ENCODE measurements around the gene GOLGA8H.
"Not testable (repeated sequence)": the region's sequence is repeated elsewhere in the genome, so short reads cannot be mapped to it uniquely, and the experiment has no call there.

Gene GOLGA8H

GRCh38 chr15:30603796-30604195, at the start of gene GOLGA8H:
Gene GOLGA8H (plus strand): TSS chr15:30604028. CDS start chr15:30604126, 98 bp downstream.
- not testable (repeated sequence) for DNase-seq (ENCODE audit: low read depth in 2 of 2)

- DNase-seq (ENCODE audit: low read depth in 2 of 2), result not testable (repeated sequence)
These were observed 36.9 kb upstream of the GOLGA8H start for GRCh38 chr15:30566949-30567348.

GRCh38 chr15:30573012-30573491, 30.8 kb upstream of the GOLGA8H start:
- not testable (repeated sequence) for DNase-seq (ENCODE audit: low read depth in 2 of 2)

GRCh38 chr15:30579394-30579970, 24.3 kb upstream of the GOLGA8H start:
- DNase-seq (ENCODE audit: low read depth in 2 of 2), result not testable (repeated sequence)

GRCh38 chr15:30580716-30581115, 23.1 kb upstream of the GOLGA8H start:
- DNase-seq (ENCODE audit: low read depth in 2 of 2), result not testable (repeated sequence)

GRCh38 chr15:30598953-30599352, 4.9 kb upstream of the GOLGA8H start:
- not testable (repeated sequence) for DNase-seq (ENCODE audit: low read depth in 2 of 2)

GRCh38 chr15:30612271-30612670, 8.4 kb downstream of the GOLGA8H start:
- DNase-seq (ENCODE audit: low read depth in 2 of 2), result not testable (repeated sequence)

GRCh38 chr15:30621342-30621741, 17.5 kb downstream of the GOLGA8H start:
- DNase-seq (ENCODE audit: low read depth in 2 of 2), result not testable (repeated sequence)

GRCh38 chr15:30625436-30626193, 21.8 kb downstream of the GOLGA8H start, which contains the start of gene ARHGAP11B:
Gene ARHGAP11B (plus strand): TSS chr15:30626128.
- DNase-seq (ENCODE audit: low read depth in 2 of 2), result peak; percentile 84 to 86

GRCh38 chr15:30626194-30626565, 22.4 kb downstream of the GOLGA8H start:
- not testable (repeated sequence) for DNase-seq (ENCODE audit: low read depth in 2 of 2)

- DNase-seq (ENCODE audit: low read depth in 2 of 2), result not testable (repeated sequence)
These were observed 22.8 kb downstream of the GOLGA8H start for GRCh38 chr15:30626632-30627031.

GRCh38 chr15:30650012-30650929, 46.4 kb downstream of the GOLGA8H start:
- no peak for DNase-seq (ENCODE audit: low read depth in 2 of 2)

GRCh38 chr15:30661154-30661553, 57.3 kb downstream of the GOLGA8H start:
- not testable (repeated sequence) for DNase-seq (ENCODE audit: low read depth in 2 of 2)

All from stimulated activated CD4-positive, alpha-beta T cell treated with anti-CD3 and anti-CD28 coated beads, Interleukin-1b, Interleukin-23, amount 100 ng/mL, for 1 hour (primary cell).